Measurements from ENCODE around the gene TEC. TPM values are rescaled to one million over a fixed set of nuclear protein-coding genes. Genes with fewer than 3 reads are reported as not detected.
A peak's percentile ranks its signal among the peaks of the same experiment; 100 is the strongest.

The TEC gene
- total and polyA plus RNA-seq, 9 of the 15 experiments (the other 6 are each of a cell fraction or from before 2014, with no cell fraction given) = 5.3 to 14.7 (median 8.8) TPM

GRCh38 chr4:48249378-48249777 is 20.3 kb downstream of the TEC start (continued):
- TF ChIP-seq CUX1 (CRISPR knock-in tag; IDR thresholded peaks at IDR 0.05) (no peak), KLF6 (CRISPR knock-in tag; IDR thresholded peaks at IDR 0.05; ENCODE audit: borderline replicate concordance) (no peak), CEBPG (CRISPR knock-in tag; IDR thresholded peaks at IDR 0.05) (no peak), CEBPG (tag; conservative IDR thresholded peaks at IDR 0.05 in 1 of 2, IDR thresholded peaks at IDR 0.05 in 1 of 2) (0 out of 4 replicates have a peak, but pooled peaks of 1 of the 2 experiments have one; percentile 13), RBM17 (IDR thresholded peaks at IDR 0.05; ENCODE audit: borderline replicate concordance, low read depth, low read length) (no peak), ATF2 (CRISPR knock-in tag; IDR thresholded peaks at IDR 0.05) (no peak), NFIC (IDR thresholded peaks at IDR 0.05) (no peak), MBD2 (IDR thresholded peaks at IDR 0.05; ENCODE audit: borderline replicate concordance, low read depth) (no peak), SPI1 (IDR thresholded peaks at IDR 0.05; ENCODE audit: borderline replicate concordance, low read depth, low read length) (no peak), ZNF668 (CRISPR knock-in tag; IDR thresholded peaks at IDR 0.05) (no peak)

Data from K562 (cell line).